ENCODE results near the gene APMAP.

Gene APMAP, protein sequence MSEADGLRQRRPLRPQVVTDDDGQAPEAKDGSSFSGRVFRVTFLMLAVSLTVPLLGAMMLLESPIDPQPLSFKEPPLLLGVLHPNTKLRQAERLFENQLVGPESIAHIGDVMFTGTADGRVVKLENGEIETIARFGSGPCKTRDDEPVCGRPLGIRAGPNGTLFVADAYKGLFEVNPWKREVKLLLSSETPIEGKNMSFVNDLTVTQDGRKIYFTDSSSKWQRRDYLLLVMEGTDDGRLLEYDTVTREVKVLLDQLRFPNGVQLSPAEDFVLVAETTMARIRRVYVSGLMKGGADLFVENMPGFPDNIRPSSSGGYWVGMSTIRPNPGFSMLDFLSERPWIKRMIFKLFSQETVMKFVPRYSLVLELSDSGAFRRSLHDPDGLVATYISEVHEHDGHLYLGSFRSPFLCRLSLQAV

DNA sequence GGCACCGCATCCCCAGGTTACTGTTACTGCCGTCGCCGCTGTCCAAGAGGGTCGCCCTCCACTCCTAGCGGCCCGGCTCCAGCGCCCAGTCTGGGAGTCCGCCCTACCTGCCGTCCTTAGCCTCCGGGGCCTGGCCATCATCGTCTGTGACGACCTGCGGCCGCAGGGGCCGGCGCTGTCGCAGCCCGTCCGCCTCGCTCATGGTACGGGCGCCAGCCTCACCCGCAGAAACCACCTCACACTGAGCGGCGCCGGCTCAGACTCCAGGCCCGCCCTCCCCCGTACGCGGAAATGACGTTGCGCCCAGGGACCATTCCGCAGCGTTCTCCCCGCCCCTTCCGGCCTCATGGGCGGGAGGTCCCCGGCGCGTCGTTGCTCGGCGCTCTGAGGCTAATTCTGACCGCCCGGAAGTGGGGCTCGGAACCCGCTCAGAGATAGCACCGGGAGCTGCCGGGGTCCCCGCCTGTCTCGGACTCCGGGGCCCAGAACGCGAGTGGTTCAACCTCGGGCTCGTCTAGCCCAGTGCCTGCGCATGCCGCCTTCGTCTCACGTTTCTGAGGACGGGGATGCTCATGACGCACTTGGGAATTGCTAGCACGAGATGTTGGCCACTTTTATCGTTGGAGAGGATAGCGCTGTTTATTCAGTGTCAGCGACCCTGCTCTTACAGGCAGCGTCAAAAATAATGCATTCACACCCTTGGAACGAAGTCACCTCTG is at the start of gene APMAP:
Gene APMAP (minus strand): TSS at position 265 of the 719 bp plus-strand sequence. CDS start 63 bp downstream, at position 202.
- peak; percentile 67 for DNase-seq (ENCODE audit: low read depth)

DNA sequence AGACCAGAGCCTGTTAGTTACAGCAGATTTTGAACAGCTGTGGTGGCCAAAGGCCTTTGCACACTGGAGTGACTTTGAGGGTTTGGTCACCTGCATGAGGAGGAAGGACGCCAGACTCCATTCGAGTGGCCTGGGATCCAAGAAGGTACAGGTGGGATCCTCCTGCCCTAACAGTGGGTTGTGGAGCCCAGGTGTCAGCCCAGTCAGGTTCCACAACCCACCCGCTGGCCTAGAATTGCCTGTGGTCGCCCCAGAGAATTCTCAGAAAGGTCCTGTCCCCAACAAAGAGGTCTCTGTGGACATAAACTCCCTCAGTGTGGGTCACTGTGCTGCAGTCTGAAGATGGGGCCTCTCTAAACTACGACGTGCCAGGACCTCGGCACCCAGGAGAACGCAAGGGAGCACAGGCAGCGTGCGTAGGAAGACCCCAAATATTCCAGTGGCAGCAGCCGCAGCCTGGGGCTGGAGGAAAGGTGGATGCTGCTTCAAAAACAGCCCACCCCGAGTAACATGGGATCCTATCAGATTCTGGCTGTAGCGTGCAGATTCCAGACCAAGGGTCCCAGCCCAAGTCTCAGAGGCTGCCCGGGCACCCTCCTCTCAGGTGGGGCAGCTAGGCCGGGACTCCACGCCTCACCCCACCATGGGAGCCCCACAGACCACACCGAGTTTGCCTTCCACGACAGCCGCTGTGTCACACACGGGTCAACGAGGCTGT is 49.4 kb upstream of the APMAP start:
- DNase-seq (ENCODE audit: low read depth), result no peak

DNA sequence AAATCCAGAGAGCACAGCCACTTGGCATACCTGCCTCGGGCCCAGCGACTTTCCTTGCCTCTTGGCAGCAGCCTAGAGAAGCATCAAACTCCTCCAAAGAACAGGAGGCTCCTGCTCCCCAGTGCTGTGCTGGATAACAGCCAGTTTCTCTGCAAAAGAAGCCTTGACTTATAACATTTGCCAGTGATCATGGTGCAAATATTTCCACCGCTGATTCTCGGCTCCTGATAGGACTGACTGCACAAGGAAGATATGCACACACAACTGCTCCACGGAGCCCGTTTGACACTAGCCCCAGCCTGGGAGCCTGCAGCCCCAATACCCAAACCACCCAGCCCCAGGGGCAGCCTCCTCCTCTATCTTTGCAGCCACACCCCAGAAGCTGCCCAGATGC is 47.9 kb upstream of the APMAP start:
- DNase-seq (ENCODE audit: low read depth), result no peak

DNA sequence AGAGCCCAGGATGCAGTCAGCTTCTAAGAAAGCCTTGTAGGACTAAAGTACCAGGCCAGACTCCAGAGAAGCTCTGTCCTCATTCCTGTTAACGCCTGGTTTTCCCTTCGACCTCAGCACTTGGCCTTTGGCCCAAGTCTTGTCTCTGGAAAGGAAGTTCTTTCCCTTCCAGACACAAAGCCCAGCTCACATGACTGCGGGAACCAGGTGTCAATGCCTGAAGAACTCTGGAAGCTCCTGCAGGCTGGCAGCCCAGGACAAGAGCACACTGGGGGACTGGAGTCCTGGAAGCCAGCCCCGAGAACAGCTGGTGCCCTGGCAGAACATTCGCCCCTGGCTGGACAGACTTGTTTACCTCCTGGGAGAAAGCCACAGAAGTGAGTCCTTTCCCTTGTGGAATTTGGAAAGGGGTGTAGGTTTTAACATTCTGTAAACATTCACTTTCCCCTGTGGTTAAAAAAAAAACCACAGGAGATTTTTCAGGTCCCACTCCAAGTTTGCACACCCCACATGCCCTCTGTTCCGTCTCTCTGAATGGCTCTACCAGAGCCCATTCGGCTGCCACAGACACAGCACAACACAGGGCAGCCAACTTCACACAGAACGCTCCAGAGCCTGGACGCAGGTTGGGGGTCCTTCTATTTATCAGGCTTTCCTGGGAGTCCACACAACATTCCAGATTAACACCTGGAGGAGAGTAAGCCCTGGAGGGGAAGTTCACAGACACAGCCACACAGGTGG is 47.3 kb upstream of the APMAP start:
- no peak for DNase-seq (ENCODE audit: low read depth)

DNA sequence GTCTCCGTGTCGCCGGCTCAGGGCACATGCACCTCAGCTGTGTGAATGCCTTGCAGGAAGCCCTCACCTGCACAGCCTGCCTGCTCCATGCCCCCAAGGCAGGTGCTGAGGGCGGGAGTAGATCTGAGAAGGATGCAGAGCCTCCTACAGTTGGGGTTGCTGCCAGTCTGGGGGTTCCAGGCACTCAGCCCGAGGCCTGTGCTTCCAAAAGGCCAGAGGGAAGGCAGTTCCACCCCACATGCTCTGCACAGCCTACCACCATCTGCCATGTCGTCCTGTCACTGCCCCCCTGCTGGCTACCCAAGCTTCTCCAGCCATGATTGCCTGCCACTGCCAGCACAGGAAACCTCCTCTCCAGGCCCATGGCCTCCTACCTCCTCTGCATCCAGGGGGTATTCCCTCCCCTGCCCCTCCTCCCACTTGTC is 46.1 kb upstream of the APMAP start:
- DNase-seq (ENCODE audit: low read depth), result no peak

DNA sequence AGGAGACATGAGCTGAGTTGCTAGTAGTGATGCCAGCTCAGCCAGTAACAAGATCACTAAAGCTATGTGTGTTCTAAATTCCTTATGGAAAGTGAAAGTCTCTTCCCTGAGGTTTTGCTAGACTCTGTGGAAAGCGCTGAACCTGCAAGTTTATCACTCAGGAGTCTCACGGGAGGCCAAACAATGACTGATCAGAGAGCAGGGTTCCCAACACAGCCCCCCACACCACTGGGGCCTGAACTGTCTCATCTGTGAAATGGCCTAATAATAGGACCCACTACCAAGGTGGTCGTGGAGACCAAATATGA is 45.5 kb upstream of the APMAP start:
- no peak for DNase-seq (ENCODE audit: low read depth)

DNA sequence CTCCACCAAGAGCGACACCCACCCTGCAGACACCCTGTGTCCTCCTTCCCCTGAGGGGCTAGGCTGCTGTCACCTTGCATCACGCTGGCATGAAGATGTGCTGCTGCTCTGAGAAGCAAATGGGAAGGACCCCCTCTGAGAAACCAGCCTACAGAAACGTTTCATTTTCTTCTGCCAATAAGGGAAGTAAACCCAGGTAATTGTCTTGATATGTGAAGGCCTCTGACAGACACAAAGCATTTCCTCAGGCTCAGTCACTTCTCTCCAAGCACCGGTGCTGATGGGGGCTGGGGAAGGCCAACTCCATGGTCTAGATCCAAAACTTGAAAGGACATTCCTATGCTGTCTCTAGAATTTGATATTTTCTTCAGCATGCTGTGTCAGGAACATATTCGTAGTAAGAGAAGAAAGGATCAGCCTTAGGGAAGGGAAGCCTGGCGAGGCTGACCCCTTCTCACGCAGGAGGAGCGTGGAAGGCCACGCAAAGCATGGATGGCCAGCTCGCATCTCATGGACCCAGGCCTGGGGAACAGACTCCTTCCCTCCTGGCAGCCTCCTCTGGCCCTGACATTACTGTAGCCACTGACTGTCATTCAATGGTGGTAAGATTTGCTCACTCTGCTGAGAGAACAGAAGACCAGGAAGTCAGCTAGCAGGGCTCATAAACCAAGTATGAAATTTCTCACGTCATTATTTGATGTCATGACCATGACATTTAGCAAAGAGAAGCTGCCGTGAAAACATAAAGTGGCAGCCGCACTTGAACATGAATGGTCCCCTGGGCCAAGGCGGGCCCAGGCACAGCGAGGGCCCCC is 44.9 kb upstream of the APMAP start:
- no peak for DNase-seq (ENCODE audit: low read depth)

DNA sequence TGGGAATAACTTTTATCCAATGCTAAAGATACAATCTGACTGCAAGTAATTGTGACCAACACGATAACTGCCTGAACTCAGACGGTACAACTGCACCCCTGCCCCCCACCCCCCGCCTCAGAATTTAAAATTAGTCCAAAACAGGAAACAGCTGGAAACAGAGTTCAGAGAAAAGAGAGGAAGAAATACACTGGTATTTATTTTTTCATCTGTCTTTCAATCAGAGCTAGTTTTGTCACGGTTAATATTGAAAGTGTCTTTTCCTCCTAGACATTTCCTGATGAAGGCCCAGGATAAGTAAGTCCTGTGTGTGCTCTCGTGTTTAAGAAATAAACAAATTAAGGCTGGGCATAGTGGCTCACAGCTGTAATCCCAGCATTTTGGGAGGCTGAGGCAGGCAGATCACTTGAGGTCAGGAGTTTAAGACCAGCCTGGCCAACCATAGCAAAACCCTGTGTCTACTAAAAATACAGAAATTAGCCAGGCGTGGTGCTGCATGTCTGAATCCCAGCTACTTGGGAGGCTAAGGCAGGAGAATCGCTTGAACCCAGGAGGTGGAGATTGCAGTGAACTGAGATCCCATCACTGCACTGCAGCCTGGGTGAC is 43.9 kb upstream of the APMAP start:
- no peak for DNase-seq (ENCODE audit: low read depth)

DNA sequence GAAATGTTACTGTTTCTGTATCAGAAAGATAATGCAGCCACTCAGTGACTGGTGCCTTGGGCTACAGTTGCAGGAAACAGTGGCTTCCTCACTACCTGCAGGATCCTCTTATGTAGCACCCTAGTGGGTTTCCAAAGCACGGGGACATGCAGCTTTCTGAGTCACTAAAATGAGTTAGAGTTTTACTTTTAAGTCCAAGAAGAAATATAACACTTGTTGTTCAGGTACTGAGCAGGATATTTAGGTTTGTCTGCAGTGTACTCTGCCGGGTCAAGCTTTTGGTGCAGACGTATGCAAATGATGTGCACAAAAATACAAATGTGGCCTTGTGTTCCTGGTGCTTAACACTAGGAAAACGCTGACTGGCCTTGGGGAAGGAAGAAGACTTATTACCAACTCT is 43.4 kb upstream of the APMAP start:
- no peak for DNase-seq (ENCODE audit: low read depth)

DNA sequence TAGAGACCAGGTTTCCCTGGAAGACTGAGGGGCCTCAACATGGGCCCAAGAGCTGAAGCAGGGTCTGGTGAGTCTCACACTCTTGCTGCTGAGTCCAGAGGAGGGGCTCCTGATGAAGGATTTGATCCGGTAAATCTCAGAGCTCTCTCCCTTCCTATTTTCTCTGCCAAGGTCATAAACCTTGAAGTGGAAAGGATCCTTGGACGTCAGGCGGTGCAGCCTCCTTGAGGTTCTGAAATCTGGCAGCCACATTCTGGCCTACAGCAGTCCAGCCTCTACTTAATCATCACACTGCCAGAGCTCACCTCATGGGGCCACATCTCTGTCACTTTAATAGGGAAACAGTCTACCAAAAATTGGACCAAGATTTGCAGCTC is 41.4 kb upstream of the APMAP start:
- no peak for DNase-seq (ENCODE audit: low read depth)

DNA sequence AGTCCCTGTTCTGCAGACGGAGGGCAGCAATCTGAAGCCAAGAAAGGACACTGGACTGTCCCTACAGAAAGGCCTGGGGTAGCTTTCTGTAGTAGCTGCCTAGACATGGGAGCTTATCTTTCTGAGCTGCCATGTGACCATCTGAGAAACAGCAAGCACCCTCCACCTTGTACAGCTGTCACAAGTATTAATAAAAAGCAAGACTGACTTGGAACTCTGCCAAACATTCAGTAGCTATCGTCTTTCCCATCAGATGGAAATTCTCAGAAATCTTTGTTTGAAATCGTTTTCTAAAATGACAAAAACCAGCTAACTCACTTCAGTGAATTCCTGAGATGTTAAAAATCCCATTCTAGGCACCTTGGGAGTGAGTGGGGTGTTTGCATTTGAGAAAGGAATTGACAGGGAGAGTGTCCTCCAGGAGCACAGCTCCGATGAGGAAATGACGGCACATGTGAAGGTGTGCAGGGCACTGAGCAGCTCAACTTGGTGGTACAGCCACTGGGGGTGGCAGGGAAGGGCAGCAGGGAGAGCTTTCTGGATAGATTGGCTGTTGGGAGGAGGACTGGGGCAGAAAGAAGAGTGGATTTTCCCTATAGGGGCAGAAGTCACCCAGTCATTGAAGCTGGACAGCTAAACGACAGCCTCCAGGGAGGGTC is 40.8 kb upstream of the APMAP start:
- no peak for DNase-seq (ENCODE audit: low read depth)

DNA sequence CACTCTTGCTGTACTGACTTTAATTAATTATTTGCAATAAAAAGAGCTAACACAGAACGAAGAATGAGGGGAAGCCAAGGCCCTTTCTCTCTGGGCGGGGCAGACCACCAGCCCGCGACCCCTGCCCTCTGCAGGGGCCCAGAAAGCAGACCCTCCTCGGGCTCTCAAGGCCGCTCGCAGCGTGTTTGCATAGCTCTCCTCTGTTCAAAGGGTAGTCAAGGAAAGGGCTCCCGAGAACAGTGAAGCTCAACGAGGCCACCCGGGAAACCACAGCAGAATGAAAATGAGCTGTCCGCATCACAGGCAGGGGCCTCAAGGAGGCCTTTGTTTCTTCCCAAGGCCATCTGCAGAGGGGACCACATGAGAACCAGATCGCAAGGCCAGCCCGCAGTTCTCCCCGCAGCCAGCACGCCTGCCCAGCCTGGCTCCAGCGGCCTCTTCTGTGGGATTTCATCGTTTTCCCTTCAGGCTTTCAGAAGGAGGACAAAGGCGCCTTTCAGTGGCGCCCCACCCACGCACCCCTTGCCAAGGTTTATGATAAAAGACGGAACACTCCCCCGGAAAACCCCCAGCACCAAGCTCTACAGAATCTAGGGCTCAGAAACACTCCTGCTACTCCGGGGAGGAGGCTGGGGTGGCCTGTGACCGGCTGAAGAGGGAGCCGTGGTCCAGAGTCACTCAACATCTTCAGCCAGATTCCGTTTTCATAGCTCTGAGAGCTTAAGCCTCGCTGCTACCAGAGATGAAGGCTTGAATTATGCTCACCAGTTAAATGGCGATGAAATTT is 40.1 kb upstream of the APMAP start:
- DNase-seq (ENCODE audit: low read depth), result no peak

DNA sequence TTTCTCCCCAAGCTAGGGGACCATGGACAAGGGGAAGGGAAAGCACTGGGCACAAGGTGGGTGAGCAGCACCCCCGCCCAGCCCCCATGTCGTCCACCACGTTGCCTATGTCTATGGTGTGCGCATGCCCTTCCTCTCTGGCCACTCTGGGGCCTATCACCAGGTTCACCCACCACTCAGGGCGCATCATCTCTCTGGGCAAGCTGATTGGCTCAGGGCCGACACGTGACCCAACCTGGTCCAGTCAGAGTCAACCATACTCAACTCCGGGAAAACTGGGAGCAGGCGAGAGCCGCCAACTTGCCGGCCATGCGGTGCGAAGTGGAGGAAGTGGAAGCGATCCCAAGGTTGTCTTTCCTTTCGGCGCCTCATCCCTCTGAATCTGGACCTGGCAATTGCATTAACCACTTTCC is 39.5 kb upstream of the APMAP start:
- no peak for DNase-seq (ENCODE audit: low read depth)

DNA sequence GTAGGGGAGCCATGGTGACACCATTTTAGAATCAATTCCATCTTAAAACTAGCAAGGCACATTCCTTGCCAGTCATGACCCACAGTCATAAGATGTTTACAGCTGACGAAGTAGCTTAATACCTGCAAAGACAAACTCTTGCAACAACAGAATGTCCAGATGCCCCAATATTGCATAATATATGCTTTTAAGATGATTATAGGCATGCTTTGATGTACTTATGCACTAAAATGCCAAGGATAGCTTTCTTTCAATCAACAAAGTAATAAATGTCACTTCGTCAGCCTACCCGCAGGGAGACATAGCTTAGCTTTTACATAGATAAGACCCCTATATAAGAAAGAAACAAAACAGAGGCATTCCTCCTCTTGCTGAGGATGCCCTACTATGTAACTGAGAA is 38.7 kb upstream of the APMAP start:
- DNase-seq (ENCODE audit: low read depth), result no peak

DNA sequence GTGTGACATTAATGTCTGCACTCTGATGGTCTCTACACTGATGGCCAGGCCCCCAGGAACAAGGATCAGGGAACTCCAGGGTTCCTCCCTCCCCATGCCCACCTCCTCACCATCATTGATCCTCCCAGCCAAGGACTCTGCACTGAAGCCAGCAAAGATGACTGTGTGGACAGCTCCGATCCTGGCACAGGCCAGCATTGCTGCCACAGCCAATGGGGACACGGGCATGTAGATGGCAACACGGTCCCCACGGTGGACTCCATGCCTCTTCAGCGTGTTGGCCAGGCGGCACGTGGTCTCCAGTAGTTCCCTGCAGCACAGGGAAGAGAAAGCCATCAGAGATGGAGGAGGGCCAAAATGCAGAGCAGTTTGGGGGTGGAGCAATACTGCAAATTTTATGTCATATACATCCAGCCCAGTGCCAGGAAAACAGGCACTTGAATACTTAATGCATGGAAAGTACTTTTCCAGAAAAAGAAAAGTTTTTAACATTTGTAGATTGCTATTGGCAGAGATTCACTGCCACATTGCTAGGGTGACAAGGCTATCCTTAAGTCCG is 38.2 kb upstream of the APMAP start:
- DNase-seq (ENCODE audit: low read depth), result no peak

DNA sequence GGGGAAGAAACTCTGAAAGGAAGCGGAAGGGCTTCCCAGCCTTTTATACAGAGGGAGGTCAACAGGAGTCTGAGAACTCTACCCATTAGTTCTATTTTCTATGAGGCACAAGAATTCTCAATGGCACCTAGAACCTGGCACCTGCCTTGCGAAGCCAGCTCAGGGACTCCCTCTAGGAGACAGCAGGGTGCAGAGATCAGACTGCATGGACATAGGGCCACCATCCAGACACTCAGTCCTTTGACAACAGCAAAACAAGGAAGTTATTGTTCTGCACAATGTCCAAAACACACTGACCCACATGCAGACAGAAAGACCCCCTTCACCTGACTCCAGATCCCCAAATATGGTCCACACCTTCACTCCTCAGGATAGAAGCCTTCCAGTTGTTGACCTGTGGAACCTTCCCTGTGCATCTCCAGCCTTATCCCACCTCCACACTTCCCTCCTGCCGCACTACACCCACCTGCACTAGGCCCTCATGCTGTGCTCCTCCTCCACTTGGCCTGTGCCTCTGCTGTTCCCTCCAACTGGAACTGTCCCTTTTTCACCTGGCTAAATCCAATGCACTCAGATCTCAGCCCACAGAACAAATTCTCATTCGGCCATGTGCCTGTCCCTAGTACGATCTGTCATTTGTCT is 37.6 kb upstream of the APMAP start:
- DNase-seq (ENCODE audit: low read depth), result no peak

DNA sequence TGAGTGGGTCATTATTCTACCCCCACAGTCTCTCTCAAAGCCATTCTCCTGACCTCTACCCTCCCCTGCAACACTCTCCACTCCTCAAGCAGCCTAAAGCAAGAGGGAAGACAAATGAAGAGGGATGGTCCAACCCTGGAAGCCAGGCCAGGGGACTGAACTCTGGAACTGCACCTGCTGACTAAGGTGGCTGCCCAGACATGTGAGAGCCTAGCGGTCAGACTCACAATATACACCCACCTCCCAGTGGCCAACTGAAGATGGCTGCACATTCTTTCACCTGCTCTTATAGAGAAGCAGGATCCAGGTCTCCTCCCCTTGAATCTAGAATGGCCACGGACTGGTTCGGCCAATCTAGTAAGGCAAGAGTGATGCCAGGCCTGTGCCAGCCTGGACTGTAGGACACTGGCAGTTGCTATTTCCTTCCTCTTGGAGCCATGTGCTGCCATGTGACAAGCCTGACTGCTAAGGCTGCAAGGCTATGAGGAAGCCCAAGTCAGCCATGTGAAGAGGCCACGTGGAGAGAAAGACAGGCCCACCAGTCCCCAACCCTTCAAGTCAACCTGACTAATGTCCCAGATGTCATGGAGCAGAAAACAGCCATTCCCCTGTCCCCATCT is 33.5 kb upstream of the APMAP start:
- no peak for DNase-seq (ENCODE audit: low read depth)

DNA sequence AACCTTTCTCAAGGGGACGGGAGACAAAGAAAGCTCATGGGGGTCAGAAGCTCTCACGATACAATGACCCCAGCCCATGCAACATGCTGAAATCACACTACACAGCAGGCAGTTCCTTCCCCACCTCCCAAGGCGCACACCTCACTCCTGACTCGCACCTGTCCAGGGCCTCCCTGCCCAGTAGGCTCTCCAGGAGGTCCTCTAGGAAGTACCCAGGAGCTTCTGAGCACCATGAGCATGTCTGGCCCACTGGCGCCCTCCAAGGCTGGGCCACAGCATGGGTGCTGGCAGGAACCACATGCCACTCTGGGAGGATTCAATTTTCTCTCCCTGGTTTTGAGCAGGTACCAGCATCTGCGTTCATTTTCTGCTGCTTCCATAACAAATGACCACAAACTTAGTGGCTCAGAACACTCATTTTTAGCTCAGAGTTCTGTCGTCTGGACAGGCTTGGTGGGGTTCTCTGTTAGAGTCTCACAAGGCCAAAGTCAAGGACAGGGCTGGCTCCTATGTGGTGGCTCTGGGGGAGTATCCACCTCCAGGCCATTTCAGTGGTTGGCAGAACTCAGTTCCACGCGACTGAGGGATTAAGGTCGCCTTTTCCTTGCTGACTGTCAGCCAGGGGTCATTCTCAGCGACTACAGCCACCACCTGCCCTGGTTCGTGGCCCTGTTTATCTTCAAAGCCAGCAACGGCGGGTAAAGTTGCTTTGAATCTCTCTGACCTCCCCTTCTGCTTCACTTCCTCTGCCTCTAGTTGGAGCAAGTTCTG is 32.7 kb upstream of the APMAP start:
- DNase-seq (ENCODE audit: low read depth), result no peak
